ENCODE measurements around the gene CPT1C. TPM values are rescaled to one million over a fixed set of nuclear protein-coding genes. Genes with fewer than 3 reads are reported as not detected.
A peak's percentile ranks its signal among the peaks of the same experiment; 100 is the strongest.
"Not testable (repeated sequence)": the region's sequence is repeated elsewhere in the genome, so short reads cannot be mapped to it uniquely, and the experiment has no call there.

Gene CPT1C
- total RNA-seq, 8 experiments from 2014 or later: 4.7 to 65.7 (median 36.3) TPM

DNA sequence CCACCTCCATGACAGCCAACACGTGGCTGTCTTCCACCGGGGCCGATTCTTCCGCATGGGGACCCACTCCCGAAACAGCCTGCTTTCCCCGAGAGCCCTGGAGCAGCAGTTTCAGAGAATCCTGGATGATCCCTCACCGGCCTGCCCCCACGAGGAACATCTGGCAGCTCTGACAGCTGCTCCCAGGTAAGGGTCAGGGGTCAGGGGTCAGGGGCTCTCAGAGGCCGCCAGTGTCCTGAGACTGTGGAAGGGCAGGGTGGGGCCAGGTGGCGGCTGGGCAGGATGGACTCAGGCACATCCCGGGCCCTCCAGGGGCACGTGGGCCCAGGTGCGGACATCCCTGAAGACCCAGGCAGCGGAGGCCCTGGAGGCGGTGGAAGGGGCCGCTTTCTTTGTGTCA lies 15.0 kb downstream of the CPT1C start:
- Histone ChIP-seq H3K4me3 (no peak overlapping the region), H3K4me1 (replicated peaks in 1 of 2) (no peaks in the 10 kb centered on the region), H3K27ac (no peak overlapping the region)
- ATAC-seq (replicated peaks in 6 of 8): peak in 1 of 8 experiments; percentile 10
- in situ Hi-C loops (cut with MboI; ENCODE audit: low pct_unique_long_range_greater_than_20kb in 2 of 9, low sequenced_read_pairs in 9 of 9, unreplicated experiment in 9 of 9): no loop called here
- WGBS, 10 experiments: 73 to 100% (median 80%) methylated on average over 1 to 3 of the region's 16 CpGs; no CpG with 5 or more reads in 6 of the 10 experiments

DNA sequence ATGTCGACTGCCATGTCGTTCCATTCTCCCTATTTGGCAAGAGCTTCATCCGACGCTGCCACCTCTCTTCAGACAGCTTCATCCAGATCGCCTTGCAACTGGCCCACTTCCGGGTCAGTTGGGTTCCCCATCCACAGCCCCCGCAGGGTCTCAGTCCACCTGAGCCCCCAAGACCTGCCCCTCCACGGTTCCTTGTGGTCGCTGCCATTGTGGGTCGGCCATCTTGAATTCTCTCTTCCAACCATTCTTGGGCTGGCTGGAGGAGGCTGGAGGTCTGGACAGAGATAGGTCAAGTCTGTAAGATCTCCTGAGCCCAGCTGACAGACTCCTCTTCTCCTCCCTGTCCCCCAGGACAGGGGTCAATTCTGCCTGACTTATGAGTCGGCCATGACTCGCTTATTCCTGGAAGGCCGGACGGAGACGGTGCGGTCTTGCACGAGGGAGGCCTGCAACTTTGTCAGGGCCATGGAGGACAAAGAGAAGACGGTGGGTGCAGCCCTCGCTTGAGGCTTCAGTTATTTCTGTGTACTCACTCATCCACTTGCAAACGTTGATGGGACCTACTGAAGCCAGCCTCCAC lies 19.5 kb downstream of the CPT1C start:
- H3K4me1 ChIP-seq (replicated peaks in 1 of 2): peaks cover 0 to 4% of the 10 kb centered on the region in 2 donors
- ATAC-seq (replicated peaks in 6 of 8): peak in 1 of 8 experiments; percentile 16
- in situ Hi-C loops (cut with MboI; ENCODE audit: low pct_unique_long_range_greater_than_20kb in 2 of 9, low sequenced_read_pairs in 9 of 9, unreplicated experiment in 9 of 9): no loop called here
- H3K4me3 ChIP-seq: no peak overlapping the region
- 67 to 100% (median 100%) methylated on average over 1 to 3 of the region's 20 CpGs; no CpG with 5 or more reads in 6 of the 10 experiments for WGBS, 10 experiments
- no peak overlapping the region for H3K27ac ChIP-seq

DNA sequence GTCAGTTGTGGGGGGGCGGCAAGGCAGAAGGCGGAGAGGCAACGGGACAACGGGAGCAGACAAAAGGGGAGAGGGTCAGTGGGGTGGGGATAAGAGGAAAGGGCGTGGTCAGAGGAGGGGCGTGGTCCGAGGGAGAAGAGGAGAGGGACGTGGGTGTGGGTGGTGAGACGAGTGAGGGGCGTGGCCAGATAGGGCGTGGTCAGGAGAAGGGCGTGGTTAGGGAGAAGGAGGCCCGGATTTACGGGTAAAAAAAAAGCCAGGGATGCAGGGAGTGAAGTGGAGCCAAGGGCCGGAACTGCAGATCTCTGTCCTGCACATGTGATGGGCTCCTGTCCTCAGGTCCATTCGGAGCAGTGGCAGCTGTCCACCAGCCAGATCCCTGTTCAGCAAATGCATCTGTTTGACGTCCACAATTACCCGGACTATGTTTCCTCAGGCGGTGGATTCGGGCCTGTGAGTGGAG lies 21.5 kb downstream of the CPT1C start:
- H3K4me1 ChIP-seq (replicated peaks in 1 of 2): peaks cover 0 to 4% of the 10 kb centered on the region in 2 donors
- ATAC-seq (replicated peaks in 6 of 8): peak; percentile 38 to 92 (median 82)
- in situ Hi-C loops (cut with MboI; ENCODE audit: low pct_unique_long_range_greater_than_20kb in 2 of 9, low sequenced_read_pairs in 9 of 9, unreplicated experiment in 9 of 9): no loop called here
- H3K4me3 ChIP-seq: peak overlapping the region in 1 of 5 donors; percentile 9
- H3K27ac ChIP-seq: peak overlapping the region in 1 of 2 donors; percentile 47
- 0 to 100% (median 70%) methylated on average over 1 to 4 of the region's 20 CpGs; no CpG with 5 or more reads in 6 of the 10 experiments for WGBS, 10 experiments

DNA sequence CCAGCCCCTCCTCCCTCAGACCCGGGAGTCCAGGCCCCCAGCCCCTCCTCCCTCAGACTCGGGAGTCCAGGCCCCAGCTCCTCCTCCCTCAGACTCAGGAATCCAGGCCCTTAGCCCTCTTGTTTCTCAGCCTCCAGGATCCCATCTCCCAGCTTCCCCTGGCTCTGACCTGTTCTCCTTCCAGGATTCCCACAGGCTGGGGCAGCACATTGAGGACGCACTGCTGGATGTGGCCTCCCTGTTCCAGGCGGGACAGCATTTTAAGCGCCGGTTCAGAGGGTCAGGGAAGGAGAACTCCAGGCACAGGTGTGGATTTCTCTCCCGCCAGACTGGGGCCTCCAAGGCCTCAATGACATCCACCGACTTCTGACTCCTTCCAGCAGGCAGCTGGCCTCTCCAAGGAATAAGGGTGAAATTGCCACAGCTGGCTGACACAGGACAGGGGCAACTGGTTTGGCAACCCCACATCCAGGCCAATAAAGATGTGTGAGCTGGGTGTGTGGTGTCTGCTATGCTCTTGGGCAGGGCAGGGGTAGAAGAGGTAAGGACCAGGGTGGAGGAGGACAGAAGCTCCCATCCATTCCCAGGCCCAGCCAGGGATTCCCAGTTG lies 22.4 kb downstream of the CPT1C start:
- Histone ChIP-seq H3K27ac (peak overlapping the region in 1 of 2 donors; percentile 67), H3K4me3 (no peak overlapping the region), H3K4me1 (replicated peaks in 1 of 2) (peaks cover 0 to 4% of the 10 kb centered on the region in 2 donors)
- in situ Hi-C loops (cut with MboI; ENCODE audit: low pct_unique_long_range_greater_than_20kb in 2 of 9, low sequenced_read_pairs in 9 of 9, unreplicated experiment in 9 of 9): no loop called here
- WGBS, 10 experiments: 87 to 91% methylated on average over 3 to 4 of the region's 8 CpGs; no CpG with 5 or more reads in 8 of the 10 experiments
- ATAC-seq (replicated peaks in 6 of 8): peak in 3 of 8 experiments; percentile 14 to 25 (median 21)

DNA sequence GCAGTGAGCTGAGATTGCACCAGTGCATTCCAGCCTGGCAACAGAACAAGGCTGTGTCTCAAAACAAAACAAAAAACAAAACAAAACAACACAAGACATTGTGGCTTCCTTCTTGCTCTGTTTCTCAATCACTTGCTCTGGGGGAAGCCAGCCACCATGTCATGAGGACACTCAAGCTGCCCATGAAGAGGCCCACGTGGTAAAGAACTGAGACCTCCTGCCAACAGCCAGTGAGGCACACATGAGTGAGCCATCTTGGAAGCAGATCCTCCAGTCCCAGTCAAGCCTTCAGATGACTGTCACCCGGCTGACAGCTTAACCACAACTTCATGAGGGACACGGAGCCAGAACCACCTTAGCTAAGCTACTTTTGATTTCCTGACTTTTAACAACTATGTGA lies 25.2 kb downstream of the CPT1C start:
- no peak for ATAC-seq (replicated peaks in 6 of 8)
- 25 to 100% (median 70%) methylated on average over 1 to 3 of the region's 3 CpGs; no CpG with 5 or more reads in 3 of the 10 experiments for WGBS, 10 experiments
- Histone ChIP-seq H3K4me3 (no peak overlapping the region), H3K27ac (no peak overlapping the region), H3K4me1 (replicated peaks in 1 of 2) (peaks cover 0 to 7% of the 10 kb centered on the region in 2 donors)
- in situ Hi-C loops (cut with MboI; ENCODE audit: low pct_unique_long_range_greater_than_20kb in 2 of 9, low sequenced_read_pairs in 9 of 9, unreplicated experiment in 9 of 9): no loop called here

DNA sequence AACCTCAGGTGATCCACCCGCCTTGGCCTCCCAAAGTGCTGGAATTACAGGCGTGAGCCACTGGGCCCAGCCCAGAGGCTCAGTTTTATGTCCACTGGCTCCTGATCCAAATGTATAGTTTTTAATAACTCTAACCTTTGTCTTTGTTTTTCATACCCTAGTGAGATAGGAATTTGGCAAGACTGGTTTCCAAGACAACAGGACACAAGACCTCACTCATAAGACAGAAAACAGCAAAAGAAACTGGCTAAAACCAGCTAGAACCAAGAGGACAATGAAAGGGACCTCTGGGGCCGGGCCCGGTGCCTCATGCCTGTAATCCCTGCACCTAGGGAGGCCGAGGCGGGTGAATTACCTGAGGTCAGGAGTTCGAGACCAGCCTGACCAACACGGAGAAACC lies 27.6 kb downstream of the CPT1C start:
- in situ Hi-C loops (cut with MboI; ENCODE audit: low pct_unique_long_range_greater_than_20kb in 2 of 9, low sequenced_read_pairs in 9 of 9, unreplicated experiment in 9 of 9): no loop called here
- Histone ChIP-seq H3K27ac (no peak overlapping the region), H3K4me3 (no peak overlapping the region), H3K4me1 (replicated peaks in 1 of 2) (peaks cover 0 to 3% of the 10 kb centered on the region in 2 donors)
- 74 to 100% (median 93%) methylated on average over 1 to 6 of the region's 8 CpGs for WGBS, 10 experiments
- no peak for ATAC-seq (replicated peaks in 6 of 8)

GRCh38 chr19:49718991-49719390 lies 28.1 kb downstream of the CPT1C start:
- H3K27ac ChIP-seq: no peak overlapping the region
- 40 to 91% (median 65%) methylated on average over 1 to 5 of the region's 6 CpGs; no CpG with 5 or more reads in 4 of the 10 experiments for whole genome bisulfite sequencing, 10 experiments
- peaks cover 0 to 3% of the 10 kb centered on the region in 2 donors for H3K4me1 ChIP-seq (replicated peaks in 1 of 2)
- no peak for ATAC-seq (replicated peaks in 6 of 8)
- H3K4me3 ChIP-seq: no peak overlapping the region
- in situ Hi-C loops (cut with MboI; ENCODE audit: low pct_unique_long_range_greater_than_20kb in 2 of 9, low sequenced_read_pairs in 9 of 9, unreplicated experiment in 9 of 9): no loop called here

GRCh38 chr19:49719420-49719819 lies 28.5 kb downstream of the CPT1C start:
- 0 to 89% (median 61%) methylated on average over 1 to 9 of the region's 22 CpGs; no CpG with 5 or more reads in 2 of the 10 experiments for WGBS, 10 experiments
- in situ Hi-C loops (cut with MboI; ENCODE audit: low pct_unique_long_range_greater_than_20kb in 2 of 9, low sequenced_read_pairs in 9 of 9, unreplicated experiment in 9 of 9); H3K27ac ChIP-seq; ATAC-seq (replicated peaks in 6 of 8); H3K4me1 ChIP-seq (replicated peaks in 1 of 2); H3K4me3 ChIP-seq: not testable (repeated sequence)

GRCh38 chr19:49727217-49728030 lies 36.5 kb downstream of the CPT1C start:
- 0 to 100% (median 70%) methylated on average over 1 to 13 of the region's 23 CpGs; no CpG with 5 or more reads in 3 of the 10 experiments for WGBS, 10 experiments
- Histone ChIP-seq H3K27ac (no peak overlapping the region), H3K4me3 (no peak overlapping the region), H3K4me1 (replicated peaks in 1 of 2) (no peaks in the 10 kb centered on the region)
- in situ Hi-C loops (cut with MboI; ENCODE audit: low pct_unique_long_range_greater_than_20kb in 2 of 9, low sequenced_read_pairs in 9 of 9, unreplicated experiment in 9 of 9): no loop called here
- ATAC-seq (replicated peaks in 6 of 8): peak in 2 of 8 experiments; percentile 47 to 66

DNA sequence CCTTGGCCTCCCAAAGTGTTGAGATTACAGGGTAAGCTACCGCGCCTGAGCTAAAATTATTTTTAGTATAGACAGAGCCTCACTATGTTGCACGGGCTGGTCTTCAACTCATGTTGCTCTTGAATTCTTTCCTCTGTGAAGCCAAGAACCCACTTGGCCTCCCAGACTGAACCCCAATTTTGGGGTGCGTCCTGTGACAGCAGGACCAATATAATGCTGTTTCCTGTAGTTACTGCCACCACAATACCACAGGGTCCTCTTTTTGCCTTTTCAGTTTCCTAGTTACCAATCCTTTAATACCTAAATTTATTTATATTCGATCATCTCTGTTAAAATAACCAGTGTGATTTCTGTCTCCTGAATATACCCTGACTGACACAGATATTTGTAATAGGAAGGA lies 39.2 kb downstream of the CPT1C start:
- in situ Hi-C loops (cut with MboI; ENCODE audit: low pct_unique_long_range_greater_than_20kb in 2 of 9, low sequenced_read_pairs in 9 of 9, unreplicated experiment in 9 of 9): no loop called here
- Histone ChIP-seq H3K27ac (no peak overlapping the region), H3K4me1 (replicated peaks in 1 of 2) (no peaks in the 10 kb centered on the region), H3K4me3 (no peak overlapping the region)
- 57 to 97% (median 89%) methylated on average over 1 to 5 of the region's 5 CpGs; no CpG with 5 or more reads in 1 of the 10 experiments for WGBS, 10 experiments
- ATAC-seq (replicated peaks in 6 of 8): no peak

GRCh38 chr19:49738268-49738667 lies 47.4 kb downstream of the CPT1C start:
- no peak for ATAC-seq (replicated peaks in 6 of 8)
- 12 to 100% (median 71%) methylated on average over 1 to 3 of the region's 4 CpGs; no CpG with 5 or more reads in 3 of the 10 experiments for WGBS, 10 experiments

DNA sequence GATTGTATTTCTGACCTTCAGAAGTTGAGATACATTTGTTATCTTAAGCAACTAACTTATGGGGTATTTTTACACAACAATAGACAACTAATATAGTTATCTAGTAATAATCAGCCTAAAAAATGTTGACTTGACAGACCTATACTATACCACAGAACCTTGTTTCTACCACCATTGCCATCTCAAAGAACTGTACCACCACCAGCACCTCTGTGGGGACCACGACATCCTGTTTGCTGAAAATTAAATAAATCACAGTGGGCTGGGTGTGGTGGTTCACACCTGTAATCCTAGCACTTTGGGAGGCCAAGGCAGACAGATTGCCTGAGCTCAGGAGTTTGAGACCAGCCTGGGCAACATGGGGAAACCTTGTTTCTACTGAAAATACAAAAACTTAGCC lies 48.2 kb downstream of the CPT1C start:
- in situ Hi-C loops (cut with MboI; ENCODE audit: low pct_unique_long_range_greater_than_20kb in 2 of 9, low sequenced_read_pairs in 9 of 9, unreplicated experiment in 9 of 9): no loop called here
- ATAC-seq (replicated peaks in 6 of 8): no peak

More at GRCh38 chr19:49738268-49738667, 47.4 kb downstream of the CPT1C start:
- H3K4me1 ChIP-seq (replicated peaks in 1 of 2): no peaks in the 10 kb centered on the region
- in situ Hi-C loops (cut with MboI; ENCODE audit: low pct_unique_long_range_greater_than_20kb in 2 of 9, low sequenced_read_pairs in 9 of 9, unreplicated experiment in 9 of 9): no loop called here
- H3K4me3 ChIP-seq: no peak overlapping the region
- no peak overlapping the region for H3K27ac ChIP-seq

DNA sequence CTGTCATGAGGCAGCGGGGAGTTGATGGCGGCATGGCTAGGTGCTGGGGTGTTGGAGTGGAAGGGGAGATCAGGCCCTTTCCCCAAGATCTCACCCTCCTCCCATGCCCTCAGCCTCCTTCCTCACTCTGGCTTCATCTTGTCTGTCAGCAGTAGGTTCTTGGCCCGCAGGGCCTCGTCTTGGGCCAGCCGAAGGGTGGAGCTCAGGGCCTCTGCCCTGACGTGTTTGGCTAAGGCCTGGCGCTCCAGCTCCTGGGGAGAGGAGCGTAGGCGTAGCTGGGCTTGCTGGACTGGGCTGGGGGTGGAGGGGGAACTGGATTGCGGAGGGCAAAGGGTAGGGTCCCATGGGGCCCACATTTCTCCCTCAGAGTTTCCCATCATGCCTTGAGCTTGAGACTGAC lies 49.0 kb downstream of the CPT1C start:
- H3K4me1 ChIP-seq (replicated peaks in 1 of 2): no peaks in the 10 kb centered on the region
- ATAC-seq (replicated peaks in 6 of 8): no peak
- no peak overlapping the region for H3K27ac ChIP-seq
- H3K4me3 ChIP-seq: no peak overlapping the region
- WGBS, 10 experiments: 100% methylated on average over 2 to 3 of the region's 10 CpGs; no CpG with 5 or more reads in 7 of the 10 experiments
- in situ Hi-C loops (cut with MboI; ENCODE audit: low pct_unique_long_range_greater_than_20kb in 2 of 9, low sequenced_read_pairs in 9 of 9, unreplicated experiment in 9 of 9): no loop called here

More for the DNA sequence above, 48.2 kb downstream of the CPT1C start:
- Histone ChIP-seq H3K27ac (no peak overlapping the region), H3K4me3 (no peak overlapping the region), H3K4me1 (replicated peaks in 1 of 2) (no peaks in the 10 kb centered on the region)
- WGBS, 10 experiments: 100% methylated on average over 1 of the region's 1 CpG; no CpG with 5 or more reads in 7 of the 10 experiments

Measured in motor neuron (in vitro differentiated cells).